ENCODE data around the gene SLC41A3. TPM values are rescaled to one million over a fixed set of nuclear protein-coding genes. Genes with fewer than 3 reads are reported as not detected.

The SLC41A3 gene
- polyA plus RNA-seq, 2 of the 4 experiments (the other 2 are of a cell fraction), result 18.9 to 24.2 TPM

GRCh38 chr3:126050050-126050392 lies 33.9 kb downstream of the SLC41A3 start:
- H3K27ac ChIP-seq, result no peak overlapping the region
- 0 out of 3 replicates have a peak, but pooled peaks cover 5% of the 10 kb centered on the region for H3K4me1 ChIP-seq
- WGBS (ENCODE audit: missing lambda C conversion rate), result 85% methylated on average over 3 of the region's 3 CpGs
- DNase-seq (ENCODE audit: low read depth in 1 of 2, low spot score in 1 of 2), result no peak
- H3K9me3 ChIP-seq, result no peaks in the 10 kb centered on the region
- TF ChIP-seq ELK1 (IDR thresholded peaks at IDR 0.05; ENCODE audit: low read depth, low read length) (no peak), ATOH8 (CRISPR knock-in tag; IDR thresholded peaks at IDR 0.05; ENCODE audit: low read depth) (no peak), BCL3 (IDR thresholded peaks at IDR 0.05) (no peak), MYC (IDR thresholded peaks at IDR 0.05; ENCODE audit: borderline replicate concordance, low read length) (no peak), SMC3 (IDR thresholded peaks at IDR 0.05) (no peak), RNF2 (IDR thresholded peaks at IDR 0.05; ENCODE audit: borderline replicate concordance, low read depth) (no peak), NR3C1 (IDR thresholded peaks at IDR 0.05) (no peak), HEYL (CRISPR knock-in tag; IDR thresholded peaks at IDR 0.05) (no peak), REST (IDR thresholded peaks at IDR 0.05) (no peak), PBX3 (IDR thresholded peaks at IDR 0.05) (no peak), EHF (CRISPR knock-in tag; IDR thresholded peaks at IDR 0.05) (no peak), HOXA7 (CRISPR knock-in tag; IDR thresholded peaks at IDR 0.05) (no peak), KDM5A (IDR thresholded peaks at IDR 0.05) (no peak), RAD21 (conservative IDR thresholded peaks at IDR 0.05 in 1 of 2, IDR thresholded peaks at IDR 0.05 in 1 of 2) (no peak), ZC3H11A (IDR thresholded peaks at IDR 0.05) (no peak), ZFP36 (IDR thresholded peaks at IDR 0.05; ENCODE audit: borderline replicate concordance, partially characterized antibody) (no peak), HDAC2 (IDR thresholded peaks at IDR 0.05) (no peak)
- no peak for ATAC-seq
- H3K4me3 ChIP-seq, result no peak overlapping the region
- ChIA-PET CTCF (no interaction called here), POLR2A (no interaction called here)
- FAIRE-seq, result no peak
- H3K4me2 ChIP-seq, result no peak overlapping the region

- 70% methylated on average over 5 of the region's 5 CpGs for WGBS (ENCODE audit: missing lambda C conversion rate)
- FAIRE-seq (no peak), ATAC-seq (no peak), DNase-seq (ENCODE audit: low read depth in 1 of 2, low spot score in 1 of 2) (no peak)
- H3K4me1 ChIP-seq, result 0 out of 3 replicates have a peak, but pooled peaks cover 5% of the 10 kb centered on the region
- TF ChIP-seq POLR2AphosphoS2 (conservative IDR thresholded peaks at IDR 0.05; ENCODE audit: low read length) (no peak), POLR2A (IDR thresholded peaks at IDR 0.05; ENCODE audit: low read length) (no peak), RCOR1 (IDR thresholded peaks at IDR 0.05; ENCODE audit: low read depth, low read length) (no peak), MAFK (IDR thresholded peaks at IDR 0.05; ENCODE audit: partially characterized antibody) (no peak), CEBPB (IDR thresholded peaks at IDR 0.05) (no peak), RARB (CRISPR knock-in tag; IDR thresholded peaks at IDR 0.05) (no peak), ZC3H11A (IDR thresholded peaks at IDR 0.05) (no peak), ZFP36 (IDR thresholded peaks at IDR 0.05; ENCODE audit: borderline replicate concordance, partially characterized antibody) (no peak), MYC (IDR thresholded peaks at IDR 0.05; ENCODE audit: borderline replicate concordance, low read length) (no peak), ZSCAN20 (CRISPR knock-in tag; IDR thresholded peaks at IDR 0.05) (no peak), TP53 (CRISPR knock-in tag; IDR thresholded peaks at IDR 0.05) (no peak), CTCF (IDR thresholded peaks at IDR 0.05) (no peak)
- 0 out of 6 replicates have a peak overlapping the region, but pooled peaks of 1 of the 2 experiments have one; percentile 16 for H3K27ac ChIP-seq
- H3K9me3 ChIP-seq, result no peaks in the 10 kb centered on the region
- H3K4me2 ChIP-seq, result no peak overlapping the region
- POLR2A ChIA-PET, result no interaction called here
- no peak overlapping the region for H3K4me3 ChIP-seq
- CTCF ChIA-PET, result no interaction called here
Measured at GRCh38 chr3:126049289-126050049, 34.5 kb downstream of the SLC41A3 start.
